ENCODE measurements around the gene CLTA.

- TF ChIP-seq, protein P1, sequence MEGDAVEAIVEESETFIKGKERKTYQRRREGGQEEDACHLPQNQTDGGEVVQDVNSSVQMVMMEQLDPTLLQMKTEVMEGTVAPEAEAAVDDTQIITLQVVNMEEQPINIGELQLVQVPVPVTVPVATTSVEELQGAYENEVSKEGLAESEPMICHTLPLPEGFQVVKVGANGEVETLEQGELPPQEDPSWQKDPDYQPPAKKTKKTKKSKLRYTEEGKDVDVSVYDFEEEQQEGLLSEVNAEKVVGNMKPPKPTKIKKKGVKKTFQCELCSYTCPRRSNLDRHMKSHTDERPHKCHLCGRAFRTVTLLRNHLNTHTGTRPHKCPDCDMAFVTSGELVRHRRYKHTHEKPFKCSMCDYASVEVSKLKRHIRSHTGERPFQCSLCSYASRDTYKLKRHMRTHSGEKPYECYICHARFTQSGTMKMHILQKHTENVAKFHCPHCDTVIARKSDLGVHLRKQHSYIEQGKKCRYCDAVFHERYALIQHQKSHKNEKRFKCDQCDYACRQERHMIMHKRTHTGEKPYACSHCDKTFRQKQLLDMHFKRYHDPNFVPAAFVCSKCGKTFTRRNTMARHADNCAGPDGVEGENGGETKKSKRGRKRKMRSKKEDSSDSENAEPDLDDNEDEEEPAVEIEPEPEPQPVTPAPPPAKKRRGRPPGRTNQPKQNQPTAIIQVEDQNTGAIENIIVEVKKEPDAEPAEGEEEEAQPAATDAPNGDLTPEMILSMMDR (IDR thresholded peaks at IDR 0.05), result no peak
- TF ChIP-seq EZH2 (IDR thresholded peaks at IDR 0.05; ENCODE audit: borderline replicate concordance, insufficient read depth, low read depth, low read length, poor library complexity, severe bottlenecking), result no peak
Observed at GRCh38 chr9:36207546-36208012, 16.9 kb downstream of the CLTA start.

Data from B cell (primary cell).